B cell (primary cell): Measurements from ENCODE around the gene PGPEP1. TPM values are rescaled to one million over a fixed set of nuclear protein-coding genes. Genes with fewer than 3 reads are reported as not detected.

Source experiments
- ATAC-seq: fragments of 200-7000 bp; cut with Tn5 transposase; one replicate; pipeline ENCODE4 v1.10.0; 2021; ENCODE audit warnings: low read depth, mild to moderate bottlenecking, moderate number of reproducible peaks, moderate library complexity
- CTCF ChIA-PET: fragments of 350-600 bp; sonication (Branson Sonifier 250); formaldehyde crosslinking; loops from one replicate; lab custom pipeline; 2021; ENCODE audit warnings: antibody characterized with exemption, inconsistent platforms; lab: Charles Lee
- POLR2A ChIA-PET: fragments of 350-600 bp; sonication (Branson Sonifier 250); formaldehyde crosslinking; loops from one replicate; lab custom pipeline; 2021; ENCODE audit warnings: antibody characterized with exemption; lab: Charles Lee
- DNase-seq: peaks from one replicate; pipeline ENCODE4 v3.0.0; 2013
- H2AFZ ChIP-seq: 2 replicates; pipeline ENCODE4 v1.6.1; 2012; ENCODE audit warnings: mild to moderate bottlenecking, low read depth, low read length; ENCODE audit not compliant: insufficient read depth, poor library complexity, severe bottlenecking
- H3K27ac ChIP-seq, 2 donors: 1 replicate in 1 of 2; 2 replicates in 1 of 2; pipeline ENCODE4 v1.5.1; 2012 to 2013; ENCODE audit warnings: low read length in 2 of 2, mild to moderate bottlenecking in 2 of 2, moderate library complexity in 1 of 2
- H3K27me3 ChIP-seq, 4 experiments: fragments of 200-600 bp in 1 of 4; sonication (generic) in 1 of 4; replicated peaks in 1 of 4; 1 replicate in 2 of 4; 2 replicates in 2 of 4; pipeline versions ENCODE4 v1.6.1 to v1.7.0; 2013 to 2016; ENCODE audit warnings: low read length in 3 of 4, mild to moderate bottlenecking in 2 of 4, mixed read lengths in 1 of 4, moderate library complexity in 1 of 4; ENCODE audit not compliant: insufficient read depth in 4 of 4, control insufficient read depth in 3 of 4; ENCODE audit errors: control extremely low read depth in 1 of 4
- H3K36me3 ChIP-seq, 2 experiments: replicated peaks in 1 of 2; 1 replicate in 1 of 2; 2 replicates in 1 of 2; pipeline versions ENCODE4 v1.6.1 to v1.7.1; 2013; ENCODE audit warnings: low read length in 1 of 2; ENCODE audit not compliant: insufficient read depth in 2 of 2, control insufficient read depth in 1 of 2; ENCODE audit errors: control extremely low read depth in 1 of 2, extremely low read depth in 1 of 2
- H3K4me1 ChIP-seq, 2 donors: fragments of 200-600 bp in 1 of 2; sonication (generic) in 1 of 2; 1 replicate in 1 of 2; 2 replicates in 1 of 2; pipeline versions ENCODE4 v1.5.1 to v1.6.1; 2013 to 2017; ENCODE audit warnings: low read length in 2 of 2; ENCODE audit not compliant: control insufficient read depth in 2 of 2, insufficient read depth in 2 of 2
- H3K4me2 ChIP-seq: replicated peaks from 2 replicates; pipeline ENCODE3; 2012; ENCODE audit warnings: mild to moderate bottlenecking, low read depth, low read length; ENCODE audit not compliant: poor library complexity, severe bottlenecking
- H3K4me3 ChIP-seq, 5 experiments: fragments of 200-600 bp in 1 of 5; sonication (generic) in 1 of 5; 1 replicate in 3 of 5; 2 replicates in 2 of 5; pipeline versions ENCODE4 v1.5.1 to v1.7.0; 2011 to 2016; ENCODE audit warnings: low read length in 4 of 5, mild to moderate bottlenecking in 4 of 5, low read depth in 2 of 5, control low read depth in 1 of 5, moderate library complexity in 1 of 5; ENCODE audit not compliant: insufficient read depth in 1 of 5; ENCODE audit errors: control extremely low read depth in 1 of 5, extremely low read depth in 1 of 5
- H3K79me2 ChIP-seq: fragments of 200-600 bp; sonication (generic); one replicate; pipeline ENCODE4 v1.6.0; 2016; ENCODE audit warnings: low read length; ENCODE audit not compliant: control insufficient read depth, insufficient read depth
- H3K9ac ChIP-seq: fragments of 200-600 bp; sonication (generic); 2 replicates; pipeline ENCODE4 v1.6.1; 2017; ENCODE audit warnings: mild to moderate bottlenecking, low read length, moderate library complexity
- H3K9me3 ChIP-seq, 3 donors: one replicate each; pipeline versions ENCODE4 v1.6.1 to v1.7.1; 2013; ENCODE audit warnings: low read length in 2 of 3; ENCODE audit not compliant: control insufficient read depth in 2 of 3, insufficient read depth in 1 of 3; ENCODE audit errors: control extremely low read depth in 1 of 3
- H4K20me1 ChIP-seq: 2 replicates; pipeline ENCODE4 v1.6.0; 2012; ENCODE audit warnings: mild to moderate bottlenecking, low read length; ENCODE audit not compliant: insufficient read depth, control insufficient read depth, poor library complexity, severe bottlenecking
- H3K27ac Mint-ChIP-seq: one replicate; pipeline ENCODE4 v1.8.0; 2021; ENCODE audit warnings: mixed read lengths
- H3K27me3 Mint-ChIP-seq: one replicate; pipeline ENCODE4 v1.8.0; 2021; ENCODE audit warnings: mixed read lengths
- H3K4me1 Mint-ChIP-seq: one replicate; pipeline ENCODE4 v1.8.0; 2021; ENCODE audit warnings: mixed read lengths
- H3K4me3 Mint-ChIP-seq: one replicate; pipeline ENCODE4 v1.8.0; 2021; ENCODE audit warnings: mixed read lengths
- H3K9me3 Mint-ChIP-seq: one replicate; pipeline ENCODE4 v1.8.0; 2022; ENCODE audit warnings: mixed read lengths; ENCODE audit not compliant: insufficient read depth
- EZH2 ChIP-seq: IDR thresholded peaks from 2 replicates; pipeline ENCODE4 v1.6.1; 2012; ENCODE audit warnings: borderline replicate concordance, low read depth, mild to moderate bottlenecking, moderate library complexity, low read length; ENCODE audit not compliant: insufficient read depth, poor library complexity, severe bottlenecking
- WGBS: methylation state at CpG from one replicate; pipeline ENCODE4 v1.1.5; 2013; ENCODE audit warnings: missing lambda C conversion rate; ENCODE audit not compliant: insufficient coverage; 5-methylcytosine and 5-hydroxymethylcytosine counted together
- intact Hi-C: fragments of 100-400 bp; cut with micrococcal nuclease; formaldehyde crosslinking; loops from one replicate; pipeline ENCODE4 v1.10.0; 2022
- polyA plus RNA-seq: library from polyadenylated mRNA; depleted of rRNA; stranded (reverse); fragments of >200 nt; gene quantifications from 2 replicates; pipeline ENCODE4 v1.2.3, GENCODE V29; 2012
- total RNA-seq, 2 donors: library from RNA; stranded (reverse); fragments of 120-200 nt in 1 of 2; gene quantifications; 1 replicate in 1 of 2; 2 replicates in 1 of 2; pipeline versions ENCODE4 v1.2.3 to v1.2.4, GENCODE V29; 2013 to 2022
- TF ChIP-seq, protein P1 (sequence below): fragments of 200-600 bp; IDR thresholded peaks from one replicate; pipeline ENCODE4 v1.8.0; 2022; ENCODE audit warnings: antibody characterized with exemption, mild to moderate bottlenecking

The PGPEP1 gene
- total and polyA plus RNA-seq, 2 donors (not counting 1 experiment from before 2014, with no cell fraction given), result 17.6 to 20.9 TPM

DNA sequence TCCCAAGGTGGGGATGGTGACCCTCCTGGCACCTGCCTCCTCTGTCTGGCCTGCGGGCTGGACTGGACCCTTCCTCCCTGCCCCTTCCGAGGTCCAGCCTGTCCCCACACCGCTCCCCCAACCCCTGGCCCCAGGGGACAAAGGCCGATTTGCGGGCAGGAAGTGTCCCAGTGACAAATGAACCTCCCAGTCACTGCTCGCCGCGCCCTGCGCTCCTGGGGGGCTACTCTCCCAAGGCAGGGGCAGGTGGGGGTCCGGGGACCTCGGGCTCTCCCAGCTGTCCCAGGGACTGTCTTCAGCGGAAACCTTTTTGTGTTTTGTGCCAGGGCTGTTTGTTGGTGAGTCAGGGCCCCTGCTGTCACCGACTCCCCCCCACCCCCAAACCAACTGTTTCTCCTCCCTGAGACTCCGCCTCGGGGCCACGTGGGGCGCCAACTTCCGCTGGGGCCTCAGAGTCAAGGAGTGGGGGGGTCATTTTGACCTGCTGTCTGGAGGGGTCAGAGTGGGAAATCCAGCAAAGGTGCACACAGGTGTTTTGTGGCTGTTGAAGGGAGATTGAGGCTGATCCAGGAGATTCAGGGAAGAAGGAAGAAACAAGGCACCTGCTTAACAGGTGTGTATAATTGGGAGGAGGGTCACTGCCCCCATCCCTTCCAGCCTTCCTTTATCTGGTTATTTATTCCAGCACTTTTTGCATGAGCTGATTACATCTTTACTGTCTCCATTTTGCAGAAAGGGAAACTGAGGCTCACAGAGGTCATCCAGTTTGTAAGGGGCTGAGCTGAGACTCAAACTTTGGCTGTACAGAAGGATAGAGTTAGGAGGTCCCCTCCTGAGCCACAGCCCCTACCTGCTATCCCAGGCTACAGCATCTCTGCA, 831 bp downstream of the PGPEP1 start:
- no peaks in the 10 kb centered on the region for H3K36me3 ChIP-seq
- H3K4me2 ChIP-seq, result peak overlapping the region; percentile 89
- Mint-ChIP-seq H3K4me3 (peak overlapping the region; percentile 79), H3K4me1 (peaks cover 13% of the 10 kb centered on the region), H3K27me3 (peaks cover under 1% of the 10 kb centered on the region), H3K9me3 (no peaks in the 10 kb centered on the region), H3K27ac (peak overlapping the region; percentile 48)
- 1% methylated on average over 11 of the region's 18 CpGs for WGBS
- H3K9ac ChIP-seq, result peak overlapping the region; percentile 88
- intact Hi-C loops, result loop anchor here (2.0 kb wide), 1 partner anchor 18 kb away; the partner anchor contains the start of gene LSM4
- TF ChIP-seq EZH2, result no peak
- TF ChIP-seq, protein P1, sequence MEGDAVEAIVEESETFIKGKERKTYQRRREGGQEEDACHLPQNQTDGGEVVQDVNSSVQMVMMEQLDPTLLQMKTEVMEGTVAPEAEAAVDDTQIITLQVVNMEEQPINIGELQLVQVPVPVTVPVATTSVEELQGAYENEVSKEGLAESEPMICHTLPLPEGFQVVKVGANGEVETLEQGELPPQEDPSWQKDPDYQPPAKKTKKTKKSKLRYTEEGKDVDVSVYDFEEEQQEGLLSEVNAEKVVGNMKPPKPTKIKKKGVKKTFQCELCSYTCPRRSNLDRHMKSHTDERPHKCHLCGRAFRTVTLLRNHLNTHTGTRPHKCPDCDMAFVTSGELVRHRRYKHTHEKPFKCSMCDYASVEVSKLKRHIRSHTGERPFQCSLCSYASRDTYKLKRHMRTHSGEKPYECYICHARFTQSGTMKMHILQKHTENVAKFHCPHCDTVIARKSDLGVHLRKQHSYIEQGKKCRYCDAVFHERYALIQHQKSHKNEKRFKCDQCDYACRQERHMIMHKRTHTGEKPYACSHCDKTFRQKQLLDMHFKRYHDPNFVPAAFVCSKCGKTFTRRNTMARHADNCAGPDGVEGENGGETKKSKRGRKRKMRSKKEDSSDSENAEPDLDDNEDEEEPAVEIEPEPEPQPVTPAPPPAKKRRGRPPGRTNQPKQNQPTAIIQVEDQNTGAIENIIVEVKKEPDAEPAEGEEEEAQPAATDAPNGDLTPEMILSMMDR, result no peak
- peak overlapping the region; percentile 41 to 88 (median 81) for H3K4me3 ChIP-seq
- no peaks in the 10 kb centered on the region for H3K27me3 ChIP-seq
- peak overlapping the region; percentile 52 to 70 for H3K27ac ChIP-seq
- CTCF ChIA-PET, result interaction anchor here (1.1 to 1.7 kb wide), 4 partner anchors 12 to 133 kb away, joined by 3 to 5 read pairs (median 4); no protein-coding TSS in a partner anchor
- POLR2A ChIA-PET, result interaction anchor here (0.6 kb wide), 1 partner anchor 13 kb away, joined by 3 read pairs; no protein-coding TSS in a partner anchor
- peak overlapping the region; percentile 91 for H2AFZ ChIP-seq
- H4K20me1 ChIP-seq, result peaks cover 12% of the 10 kb centered on the region
- peaks cover 13 to 18% of the 10 kb centered on the region in 2 donors for H3K4me1 ChIP-seq
- DNase-seq, result peak; percentile 66
- ATAC-seq, result peak; percentile 71
- no peaks in the 10 kb centered on the region for H3K9me3 ChIP-seq
- peaks cover 3% of the 10 kb centered on the region for H3K79me2 ChIP-seq
